GM04503 (cell line): ENCODE data around the gene ZNF585A.
A peak's percentile ranks its signal among the peaks of the same experiment; 100 is the strongest.
"Not testable (repeated sequence)": the region's sequence is repeated elsewhere in the genome, so short reads cannot be mapped to it uniquely, and the experiment has no call there.

ENCODE experiments used
- DNase-seq: peaks from one replicate; pipeline ENCODE4 v3.0.0-alpha.2; 2012; ENCODE audit warnings: low read depth

ZNF585A gene

GRCh38 chr19:37172368-37173366, at the start of gene ZNF585A:
ZNF585A (minus strand) TSS chr19:37172695; CDS start chr19:37169910, 2,785 bp downstream.
- DNase-seq, result peak; percentile 85

- DNase-seq, result no peak
Measured at GRCh38 chr19:37221136-37221535, 48.6 kb upstream of the ZNF585A start.

GRCh38 chr19:37220383-37220782, 47.9 kb upstream of the ZNF585A start:
- DNase-seq, result no peak

- no peak for DNase-seq
Measured at GRCh38 chr19:37218592-37218935, 46.1 kb upstream of the ZNF585A start.

- peak; percentile 62 for DNase-seq
Measured at GRCh38 chr19:37217775-37218591, 45.5 kb upstream of the ZNF585A start, which contains the start of gene ZNF383. ZNF383 (plus strand) TSS chr19:37218214; CDS start chr19:37230454, 12,240 bp downstream.

GRCh38 chr19:37217480-37217774, 44.9 kb upstream of the ZNF585A start:
- no peak for DNase-seq

- no peak for DNase-seq
Measured at GRCh38 chr19:37197768-37198167, 25.3 kb upstream of the ZNF585A start.

GRCh38 chr19:37197115-37197514, 24.6 kb upstream of the ZNF585A start:
- DNase-seq, result not testable (repeated sequence)

GRCh38 chr19:37195248-37195647, 22.8 kb upstream of the ZNF585A start:
- DNase-seq, result not testable (repeated sequence)

GRCh38 chr19:37186071-37186470, 13.6 kb upstream of the ZNF585A start:
- not testable (repeated sequence) for DNase-seq

GRCh38 chr19:37165635-37166034, 6.9 kb downstream of the ZNF585A start:
- no peak for DNase-seq

- DNase-seq, result no peak
Measured at GRCh38 chr19:37160153-37160552, 12.3 kb downstream of the ZNF585A start.

GRCh38 chr19:37148214-37148613, 24.3 kb downstream of the ZNF585A start:
- DNase-seq, result no peak

- DNase-seq, result no peak
Measured at GRCh38 chr19:37136111-37136510, 36.4 kb downstream of the ZNF585A start.

- no peak for DNase-seq
Measured at GRCh38 chr19:37128821-37129177, 43.7 kb downstream of the ZNF585A start.

GRCh38 chr19:37127999-37128820, 44.3 kb downstream of the ZNF585A start:
- no peak for DNase-seq

- DNase-seq, result not testable (repeated sequence)
Measured at GRCh38 chr19:37122093-37122492, 50.4 kb downstream of the ZNF585A start.

GRCh38 chr19:37114001-37114400, 58.5 kb downstream of the ZNF585A start:
- DNase-seq, result no peak

- not testable (repeated sequence) for DNase-seq
Measured at GRCh38 chr19:37111753-37112152, 60.7 kb downstream of the ZNF585A start.

- not testable (repeated sequence) for DNase-seq
Measured at GRCh38 chr19:37104135-37104534, 68.4 kb downstream of the ZNF585A start.

GRCh38 chr19:37098570-37098969, 73.9 kb downstream of the ZNF585A start:
- DNase-seq, result no peak

GRCh38 chr19:37095859-37096258, 76.6 kb downstream of the ZNF585A start:
- no peak for DNase-seq
